Measurements from ENCODE around the gene MTMR3. TPM values are rescaled to one million over a fixed set of nuclear protein-coding genes. Genes with fewer than 3 reads are reported as not detected.

MTMR3 gene
- total RNA-seq (2021; ENCODE audit: unreplicated experiment): 27.0 TPM
- 20.6 TPM in 2 replicates for polyA plus RNA-seq (2012)
- percentile 81 among the genes with signal in this experiment for Bru-seq, nascent RNA
- BruChase-seq, experiment 1, labeled RNA remaining after a 6-hour chase: percentile 73 among the genes with signal in this experiment
- BruChase-seq, experiment 2, labeled RNA remaining after a 2-hour chase: percentile 76 among the genes with signal in this experiment
- long read RNA-seq, full-length matches to known transcripts: 3 of 15 reads
- long read RNA-seq, partial matches to known transcripts: 6 of 15 reads
- long read RNA-seq, other reads (novel, unspliced or antisense): 6 of 15 reads

DNA sequence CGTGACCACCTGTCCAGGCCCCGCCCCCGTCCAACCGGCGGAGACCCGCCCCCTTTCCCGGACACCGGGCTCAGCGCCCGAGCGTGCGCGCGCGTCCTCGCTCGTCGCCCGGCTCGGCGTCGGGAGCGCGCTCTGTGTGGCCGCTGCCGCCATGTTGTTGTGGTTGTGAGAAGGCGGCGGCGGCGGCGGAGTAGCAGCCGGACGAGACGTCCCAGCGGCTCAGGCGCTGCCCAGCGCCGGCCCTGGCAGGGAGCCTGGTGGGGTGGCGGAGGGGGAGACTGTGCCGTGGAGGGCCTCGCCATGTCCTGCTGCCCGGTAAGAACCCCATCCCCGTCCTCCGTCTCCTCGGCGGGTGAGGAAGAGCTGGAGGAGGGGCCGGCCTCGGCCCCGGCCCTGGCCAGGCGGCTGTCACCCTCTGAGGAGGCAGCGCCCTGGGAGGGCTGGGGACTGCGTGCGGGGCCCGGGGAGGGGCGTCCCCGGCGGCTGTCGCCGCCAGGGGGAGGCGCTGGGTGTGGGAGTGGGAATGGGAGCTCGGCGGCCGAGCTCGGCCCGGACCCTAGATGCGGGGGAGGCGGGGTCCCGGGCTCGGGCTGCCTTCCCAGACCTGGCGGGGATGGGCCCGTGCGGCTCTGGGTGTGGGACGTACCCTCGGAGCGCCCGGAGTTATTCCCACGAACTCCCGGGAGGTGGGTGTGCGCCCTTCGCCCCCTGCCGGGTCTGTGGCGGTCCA lies at the start of gene MTMR3:
Gene MTMR3 (plus strand): TSS at position 130 of the 730 bp plus-strand sequence. CDS start 87,886 bp downstream, outside the sequence.
- peak within 1 kb of the TSS; percentile 75 for H3K9ac ChIP-seq (ENCODE audit: low read length)
- H3K27ac ChIP-seq (ENCODE audit: low read depth, low read length): peak within 1 kb of the TSS; percentile 91
- ATAC-seq (peak; percentile 90), DNase-seq (ENCODE audit: low read depth, low spot score) (peak; percentile 72)
- peak within 1 kb of the TSS; percentile 89 for H2AFZ ChIP-seq (ENCODE audit: low read depth, low read length, poor library complexity, severe bottlenecking)
- RAD21 ChIA-PET (ENCODE audit: low non-redundant PET in 1 of 2, low total read pairs in 2 of 2, uncharacterized antibody in 2 of 2, unreplicated experiment in 2 of 2): no interaction called here
- H3K9me3 ChIP-seq (ENCODE audit: control insufficient read depth in 1 of 2, insufficient read depth in 1 of 2, low read depth in 1 of 2, low read length in 2 of 2): no peaks in the 10 kb centered on the region
- H3K79me2 ChIP-seq (ENCODE audit: insufficient read depth, low read length): peaks cover 46% of the 10 kb centered on the region
- TF ChIP-seq ZFX (IDR thresholded peaks at IDR 0.05) (peak; percentile 49; the same call in 1 of the 2 replicates), FOSL1 (IDR thresholded peaks at IDR 0.05; ENCODE audit: low read depth) (no peak), EGR1 (IDR thresholded peaks at IDR 0.05; ENCODE audit: low read depth) (0 out of 2 replicates have a peak, but pooled peaks have one; percentile 15), JUND (IDR thresholded peaks at IDR 0.05) (no peak), SIN3A (IDR thresholded peaks at IDR 0.05; ENCODE audit: low read depth) (peak; percentile 42; the same call in 1 of the 2 replicates), YY1 (IDR thresholded peaks at IDR 0.05; ENCODE audit: extremely low read depth, insufficient replicate concordance, low read depth, low read length) (peak; percentile 82), EZH2 (IDR thresholded peaks at IDR 0.05) (no peak), RAD21 (IDR thresholded peaks at IDR 0.05; ENCODE audit: low read depth) (0 out of 2 replicates have a peak, but pooled peaks have one; percentile 15), POLR2A (IDR thresholded peaks at IDR 0.05; ENCODE audit: borderline replicate concordance, extremely low read depth, insufficient read depth, insufficient read length) (peak; percentile 39), POLR2AphosphoS5 (IDR thresholded peaks at IDR 0.05; ENCODE audit: low read depth, low read length) (peak; percentile 75)
- TF ChIP-seq, protein P1, sequence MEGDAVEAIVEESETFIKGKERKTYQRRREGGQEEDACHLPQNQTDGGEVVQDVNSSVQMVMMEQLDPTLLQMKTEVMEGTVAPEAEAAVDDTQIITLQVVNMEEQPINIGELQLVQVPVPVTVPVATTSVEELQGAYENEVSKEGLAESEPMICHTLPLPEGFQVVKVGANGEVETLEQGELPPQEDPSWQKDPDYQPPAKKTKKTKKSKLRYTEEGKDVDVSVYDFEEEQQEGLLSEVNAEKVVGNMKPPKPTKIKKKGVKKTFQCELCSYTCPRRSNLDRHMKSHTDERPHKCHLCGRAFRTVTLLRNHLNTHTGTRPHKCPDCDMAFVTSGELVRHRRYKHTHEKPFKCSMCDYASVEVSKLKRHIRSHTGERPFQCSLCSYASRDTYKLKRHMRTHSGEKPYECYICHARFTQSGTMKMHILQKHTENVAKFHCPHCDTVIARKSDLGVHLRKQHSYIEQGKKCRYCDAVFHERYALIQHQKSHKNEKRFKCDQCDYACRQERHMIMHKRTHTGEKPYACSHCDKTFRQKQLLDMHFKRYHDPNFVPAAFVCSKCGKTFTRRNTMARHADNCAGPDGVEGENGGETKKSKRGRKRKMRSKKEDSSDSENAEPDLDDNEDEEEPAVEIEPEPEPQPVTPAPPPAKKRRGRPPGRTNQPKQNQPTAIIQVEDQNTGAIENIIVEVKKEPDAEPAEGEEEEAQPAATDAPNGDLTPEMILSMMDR (IDR thresholded peaks at IDR 0.05 in 2 of 3, conservative IDR thresholded peaks at IDR 0.05 in 1 of 3; ENCODE audit: borderline replicate concordance in 1 of 3, insufficient read depth in 1 of 3, low read depth in 2 of 3, low read length in 2 of 3): peak; percentile 11 to 36 (median 30); a peak in 2 of 6 replicates
- TF ChIP-seq, protein P2, sequence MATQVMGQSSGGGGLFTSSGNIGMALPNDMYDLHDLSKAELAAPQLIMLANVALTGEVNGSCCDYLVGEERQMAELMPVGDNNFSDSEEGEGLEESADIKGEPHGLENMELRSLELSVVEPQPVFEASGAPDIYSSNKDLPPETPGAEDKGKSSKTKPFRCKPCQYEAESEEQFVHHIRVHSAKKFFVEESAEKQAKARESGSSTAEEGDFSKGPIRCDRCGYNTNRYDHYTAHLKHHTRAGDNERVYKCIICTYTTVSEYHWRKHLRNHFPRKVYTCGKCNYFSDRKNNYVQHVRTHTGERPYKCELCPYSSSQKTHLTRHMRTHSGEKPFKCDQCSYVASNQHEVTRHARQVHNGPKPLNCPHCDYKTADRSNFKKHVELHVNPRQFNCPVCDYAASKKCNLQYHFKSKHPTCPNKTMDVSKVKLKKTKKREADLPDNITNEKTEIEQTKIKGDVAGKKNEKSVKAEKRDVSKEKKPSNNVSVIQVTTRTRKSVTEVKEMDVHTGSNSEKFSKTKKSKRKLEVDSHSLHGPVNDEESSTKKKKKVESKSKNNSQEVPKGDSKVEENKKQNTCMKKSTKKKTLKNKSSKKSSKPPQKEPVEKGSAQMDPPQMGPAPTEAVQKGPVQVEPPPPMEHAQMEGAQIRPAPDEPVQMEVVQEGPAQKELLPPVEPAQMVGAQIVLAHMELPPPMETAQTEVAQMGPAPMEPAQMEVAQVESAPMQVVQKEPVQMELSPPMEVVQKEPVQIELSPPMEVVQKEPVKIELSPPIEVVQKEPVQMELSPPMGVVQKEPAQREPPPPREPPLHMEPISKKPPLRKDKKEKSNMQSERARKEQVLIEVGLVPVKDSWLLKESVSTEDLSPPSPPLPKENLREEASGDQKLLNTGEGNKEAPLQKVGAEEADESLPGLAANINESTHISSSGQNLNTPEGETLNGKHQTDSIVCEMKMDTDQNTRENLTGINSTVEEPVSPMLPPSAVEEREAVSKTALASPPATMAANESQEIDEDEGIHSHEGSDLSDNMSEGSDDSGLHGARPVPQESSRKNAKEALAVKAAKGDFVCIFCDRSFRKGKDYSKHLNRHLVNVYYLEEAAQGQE (IDR thresholded peaks at IDR 0.05; ENCODE audit: low read depth): no peak
- TF ChIP-seq, protein P3, sequence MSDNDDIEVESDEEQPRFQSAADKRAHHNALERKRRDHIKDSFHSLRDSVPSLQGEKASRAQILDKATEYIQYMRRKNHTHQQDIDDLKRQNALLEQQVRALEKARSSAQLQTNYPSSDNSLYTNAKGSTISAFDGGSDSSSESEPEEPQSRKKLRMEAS (IDR thresholded peaks at IDR 0.05): peak; percentile 41; the same call in 1 of the 2 replicates
- H3K4me2 ChIP-seq (ENCODE audit: low read length): peak within 1 kb of the TSS; percentile 66
- no peaks in the 10 kb centered on the region for H3K27me3 ChIP-seq (ENCODE audit: insufficient read depth, low read length)
- H3K4me3 ChIP-seq (replicated peaks in 1 of 2; ENCODE audit: low read depth in 1 of 2, low read length in 2 of 2): peak within 1 kb of the TSS; percentile 59 to 77
- POLR2A ChIA-PET: interaction anchor here (0.6 to 1.1 kb wide), 2 partner anchors 14 to 208 kb away, joined by 3 read pairs; no protein-coding TSS in a partner anchor
- intact Hi-C loops (cut with micrococcal nuclease): no loop called here
- H3K4me1 ChIP-seq (ENCODE audit: control insufficient read depth in 1 of 2, insufficient read depth in 2 of 2, low read length in 2 of 2): peaks cover 4 to 12% of the 10 kb centered on the region in 2 experiments; a peak in 2 of 4 replicates
- no peaks in the 10 kb centered on the region for H3K9me2 ChIP-seq (ENCODE audit: insufficient read depth)
- BruUV-seq (replicated peaks): no TSS peak
- CTCF ChIA-PET: interaction anchor here (0.5 to 1.4 kb wide), 2 partner anchors 12 to 258 kb away, joined by 3 to 5 read pairs; no protein-coding TSS in a partner anchor
- no peaks in the 10 kb centered on the region for H4K20me1 ChIP-seq (ENCODE audit: insufficient read depth)
- no peaks in the 10 kb centered on the region for H3K36me3 ChIP-seq (ENCODE audit: control insufficient read depth in 1 of 2, insufficient read depth in 2 of 2, low read length in 2 of 2)

All from HCT116 (cell line).